ENCODE measurements around the gene CA10.

Gene CA10

GRCh38 chr17:52030052-52030451, 128.5 kb downstream of the CA10 start:
- DNase-seq (ENCODE audit: low read depth): no peak
- TF ChIP-seq, protein P1, sequence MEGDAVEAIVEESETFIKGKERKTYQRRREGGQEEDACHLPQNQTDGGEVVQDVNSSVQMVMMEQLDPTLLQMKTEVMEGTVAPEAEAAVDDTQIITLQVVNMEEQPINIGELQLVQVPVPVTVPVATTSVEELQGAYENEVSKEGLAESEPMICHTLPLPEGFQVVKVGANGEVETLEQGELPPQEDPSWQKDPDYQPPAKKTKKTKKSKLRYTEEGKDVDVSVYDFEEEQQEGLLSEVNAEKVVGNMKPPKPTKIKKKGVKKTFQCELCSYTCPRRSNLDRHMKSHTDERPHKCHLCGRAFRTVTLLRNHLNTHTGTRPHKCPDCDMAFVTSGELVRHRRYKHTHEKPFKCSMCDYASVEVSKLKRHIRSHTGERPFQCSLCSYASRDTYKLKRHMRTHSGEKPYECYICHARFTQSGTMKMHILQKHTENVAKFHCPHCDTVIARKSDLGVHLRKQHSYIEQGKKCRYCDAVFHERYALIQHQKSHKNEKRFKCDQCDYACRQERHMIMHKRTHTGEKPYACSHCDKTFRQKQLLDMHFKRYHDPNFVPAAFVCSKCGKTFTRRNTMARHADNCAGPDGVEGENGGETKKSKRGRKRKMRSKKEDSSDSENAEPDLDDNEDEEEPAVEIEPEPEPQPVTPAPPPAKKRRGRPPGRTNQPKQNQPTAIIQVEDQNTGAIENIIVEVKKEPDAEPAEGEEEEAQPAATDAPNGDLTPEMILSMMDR (conservative IDR thresholded peaks at IDR 0.05; ENCODE audit: low read depth, low read length): no peak
- no peak overlapping the region for H3K4me3 ChIP-seq (ENCODE audit: low read length)

DNA sequence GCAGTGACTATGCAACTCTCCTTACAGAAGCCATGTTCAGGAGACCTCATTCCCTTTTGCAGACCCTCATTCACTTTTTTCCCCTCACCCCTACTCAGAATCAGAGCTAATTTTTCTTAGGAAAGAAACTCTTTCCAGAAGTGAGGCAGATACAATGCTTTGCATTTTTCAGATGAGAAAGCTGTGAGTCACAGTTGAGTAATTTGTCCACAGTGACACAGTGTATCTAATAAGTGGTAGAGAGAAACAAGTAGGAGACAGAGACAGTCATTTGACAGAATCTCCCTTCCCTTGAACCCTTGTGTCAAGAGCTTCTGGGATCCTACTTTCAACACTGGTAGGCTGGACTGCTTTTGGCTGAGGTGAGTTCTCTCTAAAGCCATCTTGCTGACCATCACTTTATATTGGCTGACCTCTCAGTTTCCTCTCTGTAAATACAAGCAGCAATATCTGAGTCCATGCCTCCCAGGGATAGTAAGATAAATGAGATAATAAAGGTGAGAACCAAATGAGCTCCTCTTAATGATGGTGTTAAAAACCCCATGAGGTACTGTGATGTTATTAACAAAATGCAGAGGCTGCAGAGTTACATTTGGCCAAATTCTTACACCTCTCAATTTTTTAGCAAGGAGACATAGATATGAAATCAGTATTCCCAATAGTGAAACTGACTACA, 130.8 kb downstream of the CA10 start:
- peak; percentile 7 for DNase-seq (ENCODE audit: low read depth)
- no peak overlapping the region for H3K4me3 ChIP-seq (ENCODE audit: low read length)
- TF ChIP-seq, protein P1 (conservative IDR thresholded peaks at IDR 0.05; ENCODE audit: low read depth, low read length): no peak

GRCh38 chr17:52027081-52027480, 131.4 kb downstream of the CA10 start:
- TF ChIP-seq, protein P1 (conservative IDR thresholded peaks at IDR 0.05; ENCODE audit: low read depth, low read length): no peak
- DNase-seq (ENCODE audit: low read depth): no peak
- H3K4me3 ChIP-seq (ENCODE audit: low read length): no peak overlapping the region

- H3K4me3 ChIP-seq (ENCODE audit: low read length): no peak overlapping the region
- DNase-seq (ENCODE audit: low read depth): no peak
- TF ChIP-seq, protein P1 (conservative IDR thresholded peaks at IDR 0.05; ENCODE audit: low read depth, low read length): no peak
These were observed 132.4 kb downstream of the CA10 start for GRCh38 chr17:52026075-52026474.

GRCh38 chr17:52025236-52025635, 133.3 kb downstream of the CA10 start:
- TF ChIP-seq, protein P1 (conservative IDR thresholded peaks at IDR 0.05; ENCODE audit: low read depth, low read length): no peak
- no peak overlapping the region for H3K4me3 ChIP-seq (ENCODE audit: low read length)
- DNase-seq (ENCODE audit: low read depth): no peak

GRCh38 chr17:52024300-52024870, 134.1 kb downstream of the CA10 start:
- no peak overlapping the region for H3K4me3 ChIP-seq (ENCODE audit: low read length)
- TF ChIP-seq, protein P1 (conservative IDR thresholded peaks at IDR 0.05; ENCODE audit: low read depth, low read length): no peak
- DNase-seq (ENCODE audit: low read depth): peak; percentile 2

DNA sequence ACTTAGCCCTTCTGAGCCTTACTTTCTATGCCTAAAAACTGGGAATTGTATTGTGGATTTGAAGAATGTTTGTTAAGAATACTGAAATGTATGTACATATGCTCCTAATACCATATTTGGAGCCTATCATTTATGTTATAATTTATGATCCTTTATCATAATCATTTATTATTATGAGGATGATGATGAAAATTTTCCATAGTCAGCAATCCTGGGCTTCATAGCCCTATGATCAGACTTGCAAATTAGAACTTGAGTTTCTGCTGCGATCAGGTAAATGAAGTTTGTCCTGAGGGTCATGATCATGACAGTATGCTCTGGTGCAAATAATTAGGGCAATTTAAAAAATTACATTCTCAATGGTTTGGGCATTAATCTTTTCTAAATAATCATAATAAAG, 147.4 kb downstream of the CA10 start:
- TF ChIP-seq, protein P1 (conservative IDR thresholded peaks at IDR 0.05; ENCODE audit: low read depth, low read length): no peak
- no peak for DNase-seq (ENCODE audit: low read depth)
- no peak overlapping the region for H3K4me3 ChIP-seq (ENCODE audit: low read length)

Data from retinal pigment epithelial cell (primary cell).